Measurements from ENCODE around the gene IL34. TPM values are rescaled to one million over a fixed set of nuclear protein-coding genes. Genes with fewer than 3 reads are reported as not detected.
"Not testable (repeated sequence)": the region's sequence is repeated elsewhere in the genome, so short reads cannot be mapped to it uniquely, and the experiment has no call there.

IL34 gene
- total and polyA plus RNA-seq, 2 donors from 2014 or later: 5.9 to 7.4 TPM

GRCh38 chr16:70665113-70665694 lies 18.8 kb downstream of the IL34 start:
- H3K27me3 ChIP-seq (ENCODE audit: control insufficient read depth, insufficient read depth, low read length): no peaks in the 10 kb centered on the region
- H3K27ac ChIP-seq (ENCODE audit: low read depth in 2 of 2, low read length in 2 of 2): no peak overlapping the region
- intact Hi-C loops (cut with DNase I): no loop called here
- H3K9ac ChIP-seq (ENCODE audit: low read length in 3 of 3): no peak overlapping the region
- no peaks in the 10 kb centered on the region for H3K9me3 ChIP-seq (ENCODE audit: control insufficient read depth in 2 of 3, insufficient read depth in 1 of 3, low read length in 3 of 3)
- no peak overlapping the region for H3K4me3 ChIP-seq (ENCODE audit: low read length in 3 of 3)
- no peaks in the 10 kb centered on the region for H3K4me1 ChIP-seq (ENCODE audit: control insufficient read depth in 2 of 3, insufficient read depth in 2 of 3, low read depth in 1 of 3, low read length in 3 of 3)
- no peak for FAIRE-seq
- TF ChIP-seq, protein P1, sequence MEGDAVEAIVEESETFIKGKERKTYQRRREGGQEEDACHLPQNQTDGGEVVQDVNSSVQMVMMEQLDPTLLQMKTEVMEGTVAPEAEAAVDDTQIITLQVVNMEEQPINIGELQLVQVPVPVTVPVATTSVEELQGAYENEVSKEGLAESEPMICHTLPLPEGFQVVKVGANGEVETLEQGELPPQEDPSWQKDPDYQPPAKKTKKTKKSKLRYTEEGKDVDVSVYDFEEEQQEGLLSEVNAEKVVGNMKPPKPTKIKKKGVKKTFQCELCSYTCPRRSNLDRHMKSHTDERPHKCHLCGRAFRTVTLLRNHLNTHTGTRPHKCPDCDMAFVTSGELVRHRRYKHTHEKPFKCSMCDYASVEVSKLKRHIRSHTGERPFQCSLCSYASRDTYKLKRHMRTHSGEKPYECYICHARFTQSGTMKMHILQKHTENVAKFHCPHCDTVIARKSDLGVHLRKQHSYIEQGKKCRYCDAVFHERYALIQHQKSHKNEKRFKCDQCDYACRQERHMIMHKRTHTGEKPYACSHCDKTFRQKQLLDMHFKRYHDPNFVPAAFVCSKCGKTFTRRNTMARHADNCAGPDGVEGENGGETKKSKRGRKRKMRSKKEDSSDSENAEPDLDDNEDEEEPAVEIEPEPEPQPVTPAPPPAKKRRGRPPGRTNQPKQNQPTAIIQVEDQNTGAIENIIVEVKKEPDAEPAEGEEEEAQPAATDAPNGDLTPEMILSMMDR (IDR thresholded peaks at IDR 0.05; ENCODE audit: borderline replicate concordance, extremely low read depth, insufficient read depth): no peak
- DNase-seq: peak in 1 of 5 donors; percentile 69
- H3K36me3 ChIP-seq (ENCODE audit: control insufficient read depth in 2 of 3, insufficient read depth in 3 of 3, low read length in 3 of 3): peaks cover 4 to 26% (median 10%) of the 10 kb centered on the region in 3 donors

GRCh38 chr16:70665806-70666735 lies 19.7 kb downstream of the IL34 start:
- TF ChIP-seq, protein P1 (IDR thresholded peaks at IDR 0.05; ENCODE audit: borderline replicate concordance, extremely low read depth, insufficient read depth): no peak
- H3K9me3 ChIP-seq (ENCODE audit: control insufficient read depth in 2 of 3, insufficient read depth in 1 of 3, low read length in 3 of 3): no peaks in the 10 kb centered on the region

DNA sequence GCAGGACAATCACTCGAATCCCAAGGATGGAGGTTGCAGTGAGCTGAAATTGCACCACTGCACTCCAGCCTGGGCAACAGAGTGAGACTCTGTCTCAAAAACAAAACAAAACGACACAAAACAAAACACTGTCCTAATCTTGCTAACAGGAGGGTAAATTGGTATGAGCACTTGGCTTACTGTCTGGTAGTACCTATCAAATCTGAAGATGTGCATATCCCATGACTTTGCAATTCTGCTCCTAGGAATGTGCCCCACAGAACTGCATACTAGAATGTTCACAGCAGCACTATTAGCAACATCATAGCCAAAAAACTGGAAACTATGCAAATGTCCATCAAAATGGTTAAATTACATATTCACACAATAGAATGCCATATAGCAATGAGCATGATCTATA lies 23.8 kb downstream of the IL34 start:
- no peak for FAIRE-seq

More at GRCh38 chr16:70665806-70666735, 19.7 kb downstream of the IL34 start:
- no peak overlapping the region for H3K9ac ChIP-seq (ENCODE audit: low read length in 3 of 3)
- no peaks in the 10 kb centered on the region for H3K27me3 ChIP-seq (ENCODE audit: control insufficient read depth, insufficient read depth, low read length)
- no peaks in the 10 kb centered on the region for H3K4me1 ChIP-seq (ENCODE audit: control insufficient read depth in 2 of 3, insufficient read depth in 2 of 3, low read depth in 1 of 3, low read length in 3 of 3)
- FAIRE-seq (no peak), DNase-seq (peak in 1 of 5 donors; percentile 49)
- no peak overlapping the region for H3K4me3 ChIP-seq (ENCODE audit: low read length in 3 of 3)
- H3K36me3 ChIP-seq (ENCODE audit: control insufficient read depth in 2 of 3, insufficient read depth in 3 of 3, low read length in 3 of 3): peaks cover 6 to 30% (median 12%) of the 10 kb centered on the region in 3 donors
- no peak overlapping the region for H3K27ac ChIP-seq (ENCODE audit: low read depth in 2 of 2, low read length in 2 of 2)
- intact Hi-C loops (cut with DNase I): no loop called here

DNA sequence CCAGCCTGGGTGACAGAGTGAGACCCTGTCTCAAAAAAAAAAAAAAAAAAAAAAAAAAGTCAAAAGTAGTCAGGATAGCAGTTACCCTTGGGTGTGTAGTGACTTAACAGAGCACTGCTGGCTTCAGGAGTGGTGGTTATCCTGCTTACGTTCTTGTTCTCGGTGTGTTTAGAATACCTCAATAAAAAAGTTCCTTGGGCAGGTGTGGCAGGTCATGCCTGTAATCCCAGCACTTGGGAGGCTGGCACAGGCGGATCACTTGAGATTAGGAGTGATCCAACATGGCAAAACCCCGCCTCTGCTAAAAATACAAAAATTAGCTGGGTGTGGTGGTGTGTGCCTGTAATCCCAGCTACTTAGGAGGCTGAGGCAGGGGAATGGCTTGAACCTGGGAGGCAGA lies 24.6 kb downstream of the IL34 start:
- H3K9ac ChIP-seq (ENCODE audit: low read length in 3 of 3); H3K9me3 ChIP-seq (ENCODE audit: control insufficient read depth in 2 of 3, insufficient read depth in 1 of 3, low read length in 3 of 3); FAIRE-seq; intact Hi-C loops (cut with DNase I); H3K27me3 ChIP-seq (ENCODE audit: control insufficient read depth, insufficient read depth, low read length); H3K27ac ChIP-seq (ENCODE audit: low read depth in 2 of 2, low read length in 2 of 2); H3K4me3 ChIP-seq (ENCODE audit: low read length in 3 of 3); H3K4me1 ChIP-seq (ENCODE audit: control insufficient read depth in 2 of 3, insufficient read depth in 2 of 3, low read depth in 1 of 3, low read length in 3 of 3): not testable (repeated sequence)
- peak in 1 of 5 donors; percentile 4 for DNase-seq
- H3K36me3 ChIP-seq (ENCODE audit: control insufficient read depth in 2 of 3, insufficient read depth in 3 of 3, low read length in 3 of 3): peaks cover 9 to 33% (median 15%) of the 10 kb centered on the region in 3 donors

More for the DNA sequence above, 23.8 kb downstream of the IL34 start:
- TF ChIP-seq, protein P1 (IDR thresholded peaks at IDR 0.05; ENCODE audit: borderline replicate concordance, extremely low read depth, insufficient read depth): no peak
- Histone ChIP-seq H3K9ac (ENCODE audit: low read length in 3 of 3) (no peak overlapping the region), H3K4me1 (ENCODE audit: control insufficient read depth in 2 of 3, insufficient read depth in 2 of 3, low read depth in 1 of 3, low read length in 3 of 3) (no peaks in the 10 kb centered on the region), H3K4me3 (ENCODE audit: low read length in 3 of 3) (no peak overlapping the region), H3K27ac (ENCODE audit: low read depth in 2 of 2, low read length in 2 of 2) (no peak overlapping the region), H3K9me3 (ENCODE audit: control insufficient read depth in 2 of 3, insufficient read depth in 1 of 3, low read length in 3 of 3) (no peaks in the 10 kb centered on the region), H3K36me3 (ENCODE audit: control insufficient read depth in 2 of 3, insufficient read depth in 3 of 3, low read length in 3 of 3) (peaks cover 9 to 37% (median 12%) of the 10 kb centered on the region in 3 donors), H3K27me3 (ENCODE audit: control insufficient read depth, insufficient read depth, low read length) (no peaks in the 10 kb centered on the region)
- DNase-seq: no peak
- intact Hi-C loops (cut with DNase I): no loop called here

Measured in kidney (tissue), 14 donors.